A549 (cell line): ENCODE measurements around the gene ZFHX2. TPM values are rescaled to one million over a fixed set of nuclear protein-coding genes. Genes with fewer than 3 reads are reported as not detected.

Experiments used
- ATAC-seq, 2 experiments: fragments of 200-7000 bp in 1 of 2; fragments of >200 bp in 1 of 2; cut with Nextera tagmentation in 1 of 2; cut with Tn5 transposase in 1 of 2; 3 replicates each; pipeline versions ENCODE4 v1.8.0 to v1.9.1; 2018 to 2020; ENCODE audit warnings: mild to moderate bottlenecking in 1 of 2, moderate library complexity in 1 of 2
- CTCF ChIA-PET: fragments of 300-600 bp; sonication (Branson Sonifier 250); formaldehyde crosslinking; extraction: SDS; loops from one replicate; lab custom pipeline; 2021; ENCODE audit warnings: antibody characterized with exemption, inconsistent platforms; lab: Yijun Ruan, JAX
- POLR2A ChIA-PET: fragments of 350-600 bp; formaldehyde crosslinking; extraction: SDS; loops from one replicate; lab custom pipeline; 2021; ENCODE audit warnings: antibody characterized with exemption, inconsistent platforms; lab: Yijun Ruan, JAX
- DNase-seq, 2 experiments: peaks; one replicate each; pipeline versions ENCODE4 v3.0.0 to v3.0.0-alpha.2; 2011 to 2016; ENCODE audit warnings: low read depth in 1 of 2, low spot score in 1 of 2
- FAIRE-seq: peaks from 2 replicates; lab custom pipeline; 2011; peaks lifted over from hg19 to GRCh38; lab: Jason Lieb, UNC
- H3K27ac ChIP-seq, 2 experiments: fragments of >200 bp; sonication (Bioruptor Twin); formaldehyde crosslinking; 3 replicates each; pipeline ENCODE4 v1.5.1; 2016 to 2017
- H3K4me1 ChIP-seq: fragments of >200 bp; sonication (Bioruptor Twin); formaldehyde crosslinking; 3 replicates; pipeline ENCODE4 v1.6.1; 2016
- H3K4me2 ChIP-seq: fragments of >200 bp; sonication (Bioruptor Twin); formaldehyde crosslinking; 3 replicates; pipeline ENCODE4 v1.6.1; 2016
- H3K4me3 ChIP-seq: fragments of >200 bp; sonication (Bioruptor Twin); formaldehyde crosslinking; 3 replicates; pipeline ENCODE4 v1.5.1; 2016
- H3K9me3 ChIP-seq: fragments of >200 bp; sonication (Bioruptor Twin); formaldehyde crosslinking; 3 replicates; pipeline ENCODE4 v1.6.1; 2016
- ATOH8 ChIP-seq: fragments of 250-450 bp; sonication (Bioruptor Pico); IDR thresholded peaks from 2 replicates; pipeline ENCODE4 v1.5.0; 2020; ENCODE audit warnings: low read depth, mild to moderate bottlenecking, moderate library complexity
- BHLHE40 ChIP-seq: IDR thresholded peaks from 2 replicates; pipeline ENCODE4 v1.6.1; 2012; ENCODE audit warnings: low read depth, low read length, inconsistent platforms
- CBX2 ChIP-seq: fragments of 200-600 bp; sonication (generic); IDR thresholded peaks from 2 replicates; pipeline ENCODE4 v1.6.1; 2016; ENCODE audit warnings: low read depth, mild to moderate bottlenecking, borderline replicate concordance
- CHD4 ChIP-seq: fragments of 200-600 bp; sonication (generic); IDR thresholded peaks from 2 replicates; pipeline ENCODE4 v1.6.1; 2016; ENCODE audit warnings: antibody characterized with exemption, mild to moderate bottlenecking, borderline replicate concordance
- CTCF ChIP-seq: fragments of >200 bp; sonication (Bioruptor Twin); formaldehyde crosslinking; IDR thresholded peaks from 3 replicates; pipeline ENCODE4 v1.5.1; 2016
- FOSB ChIP-seq: fragments of 250-450 bp; sonication (Bioruptor Pico); IDR thresholded peaks from 2 replicates; pipeline ENCODE4 v1.5.0; 2020; ENCODE audit warnings: mild to moderate bottlenecking, moderate library complexity
- FOXS1 ChIP-seq: fragments of 250-450 bp; sonication (Bioruptor Pico); IDR thresholded peaks from 2 replicates; pipeline ENCODE4 v1.5.0; 2020; ENCODE audit warnings: mild to moderate bottlenecking, moderate library complexity
- GATA3 ChIP-seq: IDR thresholded peaks from 2 replicates; pipeline ENCODE4 v1.6.1; 2012; ENCODE audit warnings: borderline replicate concordance
- HEYL ChIP-seq: fragments of 250-450 bp; sonication (Bioruptor Pico); IDR thresholded peaks from 2 replicates; pipeline ENCODE4 v1.8.0; 2021; ENCODE audit warnings: mild to moderate bottlenecking, moderate library complexity
- JUN ChIP-seq, 2 experiments: fragments of >200 bp; sonication (Bioruptor Twin); formaldehyde crosslinking; IDR thresholded peaks; 2 replicates in 1 of 2; 3 replicates in 1 of 2; pipeline ENCODE4 v1.6.1; 2016 to 2017
- MAFK ChIP-seq: fragments of 450-650 bp; IDR thresholded peaks from 2 replicates; pipeline ENCODE4 v1.6.1; 2014; ENCODE audit not compliant: partially characterized antibody
- MAX ChIP-seq: IDR thresholded peaks from 2 replicates; pipeline ENCODE4 v1.6.1; 2012
- MAZ ChIP-seq: fragments of 150-350 bp; IDR thresholded peaks from 2 replicates; pipeline ENCODE4 v1.6.1; 2014; ENCODE audit warnings: antibody characterized with exemption, low read depth, low read length, borderline replicate concordance
- PBX3 ChIP-seq: IDR thresholded peaks from 2 replicates; pipeline ENCODE4 v1.6.1; 2012
- POLR2A ChIP-seq: IDR thresholded peaks from 2 replicates; pipeline ENCODE4 v1.6.1; 2012; ENCODE audit warnings: mild to moderate bottlenecking, low read length
- RAD21 ChIP-seq, 2 experiments: fragments of >200 bp in 1 of 2; sonication (Bioruptor Twin) in 1 of 2; formaldehyde crosslinking in 1 of 2; IDR thresholded peaks in 1 of 2; conservative IDR thresholded peaks in 1 of 2; 2 replicates in 1 of 2; 3 replicates in 1 of 2; pipeline ENCODE4 v1.6.1; 2012 to 2018; ENCODE audit warnings: inconsistent platforms in 1 of 2
- RARB ChIP-seq: fragments of 250-450 bp; sonication (Bioruptor Pico); IDR thresholded peaks from 2 replicates; pipeline ENCODE4 v1.8.0; 2021; ENCODE audit warnings: mild to moderate bottlenecking, moderate library complexity
- SMC3 ChIP-seq: fragments of >200 bp; sonication (Bioruptor Twin); formaldehyde crosslinking; IDR thresholded peaks from 3 replicates; pipeline ENCODE4 v1.6.1; 2018; ENCODE audit warnings: inconsistent platforms
- TFCP2L1 ChIP-seq: fragments of 250-450 bp; sonication (Bioruptor Pico); IDR thresholded peaks from 2 replicates; pipeline ENCODE4 v1.5.0; 2021; ENCODE audit warnings: mild to moderate bottlenecking
- ZNF302 ChIP-seq: fragments of 250-450 bp; sonication (Bioruptor Pico); IDR thresholded peaks from 2 replicates; pipeline ENCODE4 v1.9.0; 2021; ENCODE audit warnings: inconsistent platforms, mild to moderate bottlenecking, moderate library complexity
- ZSCAN20 ChIP-seq: fragments of 250-450 bp; sonication (Bioruptor Pico); IDR thresholded peaks from 2 replicates; pipeline ENCODE4 v1.8.0; 2022; ENCODE audit warnings: mild to moderate bottlenecking, moderate library complexity
- WGBS: methylation state at CpG from one replicate; pipeline ENCODE4 v1.1.6; 2017; ENCODE audit errors: missing lambda C conversion rate; 5-methylcytosine and 5-hydroxymethylcytosine counted together
- polyA plus RNA-seq, 4 experiments: library from polyadenylated mRNA; depleted of rRNA in 3 of 4; stranded (reverse); fragments of >200 nt; fragmentation: RNase III in 1 of 4; extraction: RNeasy Plus Mini Kit Qiagen cat#74134 plus additional on column Dnase treatment in 1 of 4; gene quantifications; 2 replicates in 3 of 4; 3 replicates in 1 of 4; pipeline ENCODE4 v1.2.3, GENCODE V29; 2011 to 2017

Gene ZFHX2
- polyA plus RNA-seq, 2 of the 4 experiments (the other 2 are of a cell fraction): 0.34 to 1.1 TPM

GRCh38 chr14:23563473-23564180 is 12.1 kb upstream of the ZFHX2 start (continued):
- no peak for TF ChIP-seq RARB (CRISPR knock-in tag)
- TF ChIP-seq ZSCAN20: no peak
- TF ChIP-seq ZNF302: no peak
- TF ChIP-seq GATA3: no peak
- no peak for TF ChIP-seq HEYL (CRISPR knock-in tag)
- TF ChIP-seq FOSB (CRISPR knock-in tag): no peak
- TF ChIP-seq MAX: no peak
- TF ChIP-seq CBX2: no peak

- ATAC-seq: peak in 1 of 2 experiments; percentile 31; a peak in 3 of 6 replicates
- TF ChIP-seq CHD4 (no peak), MAZ (no peak), CTCF (peak; percentile 69), TFCP2L1 (CRISPR knock-in tag) (no peak), JUN (IDR thresholded peaks at IDR 0.05) (0 out of 5 replicates have a peak, but pooled peaks of 1 of the 2 experiments have one; percentile 11), SMC3 (peak; percentile 44; the same call in 1 of the 3 replicates), MAFK (no peak), RAD21 (conservative IDR thresholded peaks at IDR 0.05 in 1 of 2, IDR thresholded peaks at IDR 0.05 in 1 of 2) (peak; percentile 64 to 66), FOXS1 (CRISPR knock-in tag) (no peak)
- ChIA-PET CTCF (interaction anchor here (0.6 to 19.0 kb wide), 23 partner anchors 9 to 422 kb away, joined by 3 to 553 read pairs (median 3); partner anchors contain the start of genes NGDN and ZFHX2), POLR2A (interaction anchor here (1.0 to 1.3 kb wide), 2 partner anchors 7 to 89 kb away, joined by 4 to 14 read pairs; partner anchors contain the start of gene THTPA)
- Histone ChIP-seq H3K4me1 (peaks cover 12% of the 10 kb centered on the region), H3K4me2 (no peak overlapping the region), H3K9me3 (no peaks in the 10 kb centered on the region), H3K27ac (no peak overlapping the region), H3K4me3 (no peak overlapping the region)
- DNase-seq: peak; percentile 55 to 68
- WGBS: 70% methylated on average over 2 of the region's 2 CpGs
- FAIRE-seq: no peak
Measured at GRCh38 chr14:23562822-23563472, 11.4 kb upstream of the ZFHX2 start.

GRCh38 chr14:23561873-23562821 is 10.6 kb upstream of the ZFHX2 start:
- Histone ChIP-seq H3K4me2 (no peak overlapping the region), H3K27ac (no peak overlapping the region), H3K4me3 (no peak overlapping the region), H3K9me3 (no peaks in the 10 kb centered on the region), H3K4me1 (peaks cover 14% of the 10 kb centered on the region; the same call in 2 of the 3 replicates)
- ChIA-PET CTCF (interaction anchor here (0.6 to 19.0 kb wide), 23 partner anchors 10 to 529 kb away, joined by 3 to 553 read pairs (median 3); partner anchors contain the start of genes NGDN and ZFHX2), POLR2A (interaction anchor here (1.0 kb wide), 1 partner anchor 88 kb away, joined by 14 read pairs; no protein-coding TSS in a partner anchor)
- FAIRE-seq (no peak), DNase-seq (no peak), ATAC-seq (no peak)
- TF ChIP-seq PBX3 (0 out of 2 replicates have a peak, but pooled peaks have one; percentile 26), ATOH8 (CRISPR knock-in tag) (no peak), POLR2A (peak; percentile 22), BHLHE40 (no peak)
- WGBS: 83% methylated on average over 14 of the region's 15 CpGs
